Left ventricle myocardium inferior (tissue), 1 donor: ENCODE measurements around the gene SYCE3. TPM values are rescaled to one million over a fixed set of nuclear protein-coding genes. Genes with fewer than 3 reads are reported as not detected.
A peak's percentile ranks its signal among the peaks of the same experiment; 100 is the strongest.

Experiments used
- DNase-seq: peaks from one replicate; pipeline ENCODE4 v3.0.0-alpha.2; 2020
- H3K27ac ChIP-seq: fragments of 200-600 bp; replicated peaks from 2 replicates; pipeline ENCODE4 v1.8.0; 2021
- H3K27me3 ChIP-seq: fragments of 200-600 bp; 2 replicates; pipeline ENCODE4 v1.8.0; 2021; ENCODE audit warnings: low read depth
- H3K36me3 ChIP-seq: fragments of 200-600 bp; 2 replicates; pipeline ENCODE4 v1.8.0; 2021
- H3K4me1 ChIP-seq: fragments of 200-600 bp; 2 replicates; pipeline ENCODE4 v1.8.0; 2021
- H3K4me3 ChIP-seq: fragments of 200-600 bp; 2 replicates; pipeline ENCODE4 v1.8.0; 2021; ENCODE audit warnings: mild to moderate bottlenecking, moderate library complexity
- H3K9me3 ChIP-seq: fragments of 200-600 bp; replicated peaks from 2 replicates; pipeline ENCODE4 v1.8.0; 2021
- intact Hi-C: fragments of 100-400 bp; cut with micrococcal nuclease; formaldehyde crosslinking; loops from one replicate; pipeline ENCODE4 v1.11.0; 2022
- total RNA-seq: library from RNA; stranded (reverse); fragmentation: NEBNext Ultra II Directional; extraction: Animal tissue kit (Norgen Biotek cat#: 25700); gene quantifications from one replicate; pipeline ENCODE4 v1.2.1, GENCODE V29; 2021
- TF ChIP-seq, protein P1 (sequence below): fragments of 200-600 bp; IDR thresholded peaks from 2 replicates; pipeline ENCODE4 v1.8.0; 2021; ENCODE audit warnings: antibody characterized with exemption, mild to moderate bottlenecking, borderline replicate concordance
- donor health status: DM: no; HTN: yes; CAD: no; lungs with severe emphysema.

Gene SYCE3
- total RNA-seq, 1 donor from 2014 or later = not detected

- H3K9me3 ChIP-seq = no peaks in the 10 kb centered on the region
- no peak overlapping the region for H3K27ac ChIP-seq
- TF ChIP-seq, protein P1, sequence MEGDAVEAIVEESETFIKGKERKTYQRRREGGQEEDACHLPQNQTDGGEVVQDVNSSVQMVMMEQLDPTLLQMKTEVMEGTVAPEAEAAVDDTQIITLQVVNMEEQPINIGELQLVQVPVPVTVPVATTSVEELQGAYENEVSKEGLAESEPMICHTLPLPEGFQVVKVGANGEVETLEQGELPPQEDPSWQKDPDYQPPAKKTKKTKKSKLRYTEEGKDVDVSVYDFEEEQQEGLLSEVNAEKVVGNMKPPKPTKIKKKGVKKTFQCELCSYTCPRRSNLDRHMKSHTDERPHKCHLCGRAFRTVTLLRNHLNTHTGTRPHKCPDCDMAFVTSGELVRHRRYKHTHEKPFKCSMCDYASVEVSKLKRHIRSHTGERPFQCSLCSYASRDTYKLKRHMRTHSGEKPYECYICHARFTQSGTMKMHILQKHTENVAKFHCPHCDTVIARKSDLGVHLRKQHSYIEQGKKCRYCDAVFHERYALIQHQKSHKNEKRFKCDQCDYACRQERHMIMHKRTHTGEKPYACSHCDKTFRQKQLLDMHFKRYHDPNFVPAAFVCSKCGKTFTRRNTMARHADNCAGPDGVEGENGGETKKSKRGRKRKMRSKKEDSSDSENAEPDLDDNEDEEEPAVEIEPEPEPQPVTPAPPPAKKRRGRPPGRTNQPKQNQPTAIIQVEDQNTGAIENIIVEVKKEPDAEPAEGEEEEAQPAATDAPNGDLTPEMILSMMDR = no peak
- H3K27me3 ChIP-seq = no peaks in the 10 kb centered on the region
- DNase-seq = no peak
- H3K36me3 ChIP-seq = peaks cover 12% of the 10 kb centered on the region
- intact Hi-C loops = no loop called here
- H3K4me3 ChIP-seq = peak overlapping the region; percentile 83
- peaks cover 38% of the 10 kb centered on the region for H3K4me1 ChIP-seq
Measured at GRCh38 chr22:50584106-50585096, 21.7 kb upstream of the SYCE3 start.

- Histone ChIP-seq H3K9me3 (no peaks in the 10 kb centered on the region), H3K27ac (peak overlapping the region; percentile 99), H3K36me3 (peaks cover 12% of the 10 kb centered on the region), H3K27me3 (no peaks in the 10 kb centered on the region), H3K4me3 (peak overlapping the region; percentile 83), H3K4me1 (peaks cover 48% of the 10 kb centered on the region)
- DNase-seq = no peak
- intact Hi-C loops = no loop called here
- TF ChIP-seq, protein P1 = no peak
Measured at GRCh38 chr22:50583294-50583861, 20.7 kb upstream of the SYCE3 start.

DNA sequence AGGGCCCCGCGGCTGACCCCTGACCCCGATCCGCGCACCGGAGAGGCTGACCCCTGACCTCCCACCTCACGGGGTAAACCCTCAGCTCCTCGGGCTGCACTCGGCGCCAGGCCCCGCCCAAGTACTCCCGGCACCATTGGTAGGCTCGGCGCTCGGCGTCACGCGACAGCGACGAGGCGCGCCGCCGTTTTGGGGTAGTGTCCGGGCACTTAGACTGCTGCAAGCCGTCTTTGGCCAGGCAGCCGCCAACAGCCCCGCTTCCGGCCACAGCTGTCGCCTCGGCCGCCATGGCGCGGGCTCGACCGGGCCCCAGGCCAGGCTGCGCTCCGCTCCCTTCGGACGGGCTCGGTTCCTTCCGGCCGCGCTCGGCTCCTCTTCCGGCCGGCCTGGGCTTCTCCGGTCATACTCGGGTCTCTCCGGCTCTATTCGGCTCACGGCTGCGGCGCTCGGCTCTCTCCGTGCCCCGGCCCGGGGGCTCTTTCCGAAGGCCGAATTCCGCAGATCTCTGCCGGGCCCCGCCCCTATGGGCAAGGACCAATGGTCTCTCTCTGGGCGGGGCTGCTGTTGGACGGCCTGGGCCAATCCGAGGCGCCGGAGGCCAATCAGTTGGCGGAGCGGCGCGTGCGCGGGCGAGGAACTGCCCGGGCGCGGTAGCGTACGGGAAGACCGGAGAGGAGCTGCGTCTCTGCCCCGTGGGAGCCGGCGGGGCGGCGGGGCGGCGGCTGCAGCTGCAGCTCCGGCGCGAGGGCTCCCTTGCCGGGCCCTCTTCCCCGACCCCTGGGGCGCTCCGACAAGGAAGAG, 20.0 kb upstream of the SYCE3 start, which contains the start of gene CHKB:
CHKB (minus strand) TSS at position 357 of the 801 bp plus-strand sequence; CDS start at position 289, 68 bp downstream.
- peak; percentile 98 for DNase-seq
- Histone ChIP-seq H3K9me3 (no peaks in the 10 kb centered on the region), H3K27me3 (no peaks in the 10 kb centered on the region), H3K36me3 (peaks cover 12% of the 10 kb centered on the region), H3K27ac (peak within 1 kb of the TSS; percentile 99), H3K4me3 (peak within 1 kb of the TSS; percentile 83), H3K4me1 (peaks cover 53% of the 10 kb centered on the region)
- TF ChIP-seq, protein P1 = no peak
- intact Hi-C loops = no loop called here

- Histone ChIP-seq H3K4me3 (peak overlapping the region; percentile 83), H3K4me1 (peaks cover 60% of the 10 kb centered on the region), H3K27me3 (no peaks in the 10 kb centered on the region), H3K27ac (peak overlapping the region; percentile 99), H3K36me3 (peaks cover 12% of the 10 kb centered on the region), H3K9me3 (no peaks in the 10 kb centered on the region)
- TF ChIP-seq, protein P1 = no peak
- DNase-seq = no peak
- intact Hi-C loops = no loop called here
Measured at GRCh38 chr22:50581950-50582492, 19.3 kb upstream of the SYCE3 start.
